Measurements from ENCODE around the gene INMT. TPM values are rescaled to one million over a fixed set of nuclear protein-coding genes. Genes with fewer than 3 reads are reported as not detected.
"Not testable (repeated sequence)": the region's sequence is repeated elsewhere in the genome, so short reads cannot be mapped to it uniquely, and the experiment has no call there.

The INMT gene
- total RNA-seq, 1 donor from 2014 or later = 0.09 TPM

GRCh38 chr7:30713392-30713791, 38.5 kb upstream of the INMT start:
- H3K27me3 Mint-ChIP-seq (ENCODE audit: low read depth, unreplicated experiment) = peaks cover 14% of the 10 kb centered on the region
- no peak overlapping the region for H3K4me3 Mint-ChIP-seq (ENCODE audit: unreplicated experiment)
- H3K4me1 Mint-ChIP-seq (ENCODE audit: low read depth, unreplicated experiment) = no peaks in the 10 kb centered on the region
- H4K20me1 ChIP-seq (ENCODE audit: insufficient read depth, low read length) = no peaks in the 10 kb centered on the region
- no peak for FAIRE-seq
- no peak overlapping the region for H3K4me2 ChIP-seq (ENCODE audit: low read length)
- H3K27ac Mint-ChIP-seq (ENCODE audit: unreplicated experiment) = no peak overlapping the region
- no peak overlapping the region for H3K4me3 ChIP-seq (ENCODE audit: insufficient read depth, low read depth, low read length)
- no peak overlapping the region for H2AFZ ChIP-seq (ENCODE audit: low read depth, low read length)
- peaks cover under 1% of the 10 kb centered on the region for H3K27me3 ChIP-seq (ENCODE audit: insufficient read depth, low read length)
- no peak for TF ChIP-seq EZH2 (IDR thresholded peaks at IDR 0.05; ENCODE audit: insufficient read depth, low read length)
- TF ChIP-seq CTCF (IDR thresholded peaks at IDR 0.05; ENCODE audit: insufficient read depth, low read depth, low read length) = no peak
- no peaks in the 10 kb centered on the region for H3K36me3 Mint-ChIP-seq (ENCODE audit: low read depth, unreplicated experiment)
- DNase-seq (ENCODE audit: low read depth) = no peak
- H3K36me3 ChIP-seq (ENCODE audit: insufficient read depth, low read length) = no peaks in the 10 kb centered on the region
- H3K9me3 Mint-ChIP-seq (ENCODE audit: unreplicated experiment) = peaks cover 24% of the 10 kb centered on the region
- H3K79me2 ChIP-seq (ENCODE audit: insufficient read depth, low read length) = no peaks in the 10 kb centered on the region
- H3K9ac ChIP-seq (ENCODE audit: low read length) = no peak overlapping the region
- H3K27ac ChIP-seq (ENCODE audit: low read depth, low read length) = no peak overlapping the region
- peaks cover 12% of the 10 kb centered on the region for H3K9me3 ChIP-seq (ENCODE audit: insufficient read depth, low read depth, low read length)
- H3K4me1 ChIP-seq (ENCODE audit: insufficient read depth, low read length) = no peaks in the 10 kb centered on the region

GRCh38 chr7:30714129-30714528, 37.8 kb upstream of the INMT start:
- H3K27ac ChIP-seq (ENCODE audit: low read depth, low read length) = no peak overlapping the region
- H3K9me3 ChIP-seq (ENCODE audit: insufficient read depth, low read depth, low read length) = peaks cover 12% of the 10 kb centered on the region
- H3K27me3 ChIP-seq (ENCODE audit: insufficient read depth, low read length) = no peaks in the 10 kb centered on the region
- H2AFZ ChIP-seq (ENCODE audit: low read depth, low read length) = no peak overlapping the region
- no peak overlapping the region for H3K9ac ChIP-seq (ENCODE audit: low read length)
- no peak for TF ChIP-seq CTCF (IDR thresholded peaks at IDR 0.05; ENCODE audit: insufficient read depth, low read depth, low read length)
- TF ChIP-seq EZH2 (IDR thresholded peaks at IDR 0.05; ENCODE audit: insufficient read depth, low read length) = no peak
- no peak for DNase-seq (ENCODE audit: low read depth)
- no peak overlapping the region for H3K27ac Mint-ChIP-seq (ENCODE audit: unreplicated experiment)
- no peaks in the 10 kb centered on the region for H3K4me1 Mint-ChIP-seq (ENCODE audit: low read depth, unreplicated experiment)
- FAIRE-seq = no peak
- no peak overlapping the region for H3K4me2 ChIP-seq (ENCODE audit: low read length)
- peaks cover 14% of the 10 kb centered on the region for H3K27me3 Mint-ChIP-seq (ENCODE audit: low read depth, unreplicated experiment)
- H3K36me3 Mint-ChIP-seq (ENCODE audit: low read depth, unreplicated experiment) = no peaks in the 10 kb centered on the region
- H3K79me2 ChIP-seq (ENCODE audit: insufficient read depth, low read length) = no peaks in the 10 kb centered on the region
- peaks cover 27% of the 10 kb centered on the region for H3K9me3 Mint-ChIP-seq (ENCODE audit: unreplicated experiment)
- H3K4me1 ChIP-seq (ENCODE audit: insufficient read depth, low read length) = no peaks in the 10 kb centered on the region
- no peaks in the 10 kb centered on the region for H4K20me1 ChIP-seq (ENCODE audit: insufficient read depth, low read length)
- H3K36me3 ChIP-seq (ENCODE audit: insufficient read depth, low read length) = no peaks in the 10 kb centered on the region
- H3K4me3 Mint-ChIP-seq (ENCODE audit: unreplicated experiment) = no peak overlapping the region
- H3K4me3 ChIP-seq (ENCODE audit: insufficient read depth, low read depth, low read length) = no peak overlapping the region

GRCh38 chr7:30717181-30717580, 34.8 kb upstream of the INMT start:
- Histone ChIP-seq H3K4me2 (ENCODE audit: low read length) (no peak overlapping the region), H3K27me3 (ENCODE audit: insufficient read depth, low read length) (no peaks in the 10 kb centered on the region), H3K4me1 (ENCODE audit: insufficient read depth, low read length) (no peaks in the 10 kb centered on the region), H4K20me1 (ENCODE audit: insufficient read depth, low read length) (no peaks in the 10 kb centered on the region), H2AFZ (ENCODE audit: low read depth, low read length) (no peak overlapping the region), H3K79me2 (ENCODE audit: insufficient read depth, low read length) (no peaks in the 10 kb centered on the region), H3K9me3 (ENCODE audit: insufficient read depth, low read depth, low read length) (peaks cover 15% of the 10 kb centered on the region), H3K9ac (ENCODE audit: low read length) (no peak overlapping the region), H3K4me3 (ENCODE audit: insufficient read depth, low read depth, low read length) (no peak overlapping the region), H3K27ac (ENCODE audit: low read depth, low read length) (no peak overlapping the region), H3K36me3 (ENCODE audit: insufficient read depth, low read length) (no peaks in the 10 kb centered on the region)
- FAIRE-seq = no peak
- TF ChIP-seq EZH2 (IDR thresholded peaks at IDR 0.05; ENCODE audit: insufficient read depth, low read length) (no peak), CTCF (IDR thresholded peaks at IDR 0.05; ENCODE audit: insufficient read depth, low read depth, low read length) (no peak)
- no peak for DNase-seq (ENCODE audit: low read depth)
- Mint-ChIP-seq H3K27me3 (ENCODE audit: low read depth, unreplicated experiment) (peaks cover 15% of the 10 kb centered on the region), H3K36me3 (ENCODE audit: low read depth, unreplicated experiment) (peaks cover 2% of the 10 kb centered on the region), H3K9me3 (ENCODE audit: unreplicated experiment) (peaks cover 48% of the 10 kb centered on the region), H3K4me1 (ENCODE audit: low read depth, unreplicated experiment) (no peaks in the 10 kb centered on the region), H3K4me3 (ENCODE audit: unreplicated experiment) (no peak overlapping the region), H3K27ac (ENCODE audit: unreplicated experiment) (no peak overlapping the region)

- H3K27ac ChIP-seq (ENCODE audit: low read depth, low read length); H3K4me1 Mint-ChIP-seq (ENCODE audit: low read depth, unreplicated experiment); H3K4me1 ChIP-seq (ENCODE audit: insufficient read depth, low read length); H3K36me3 Mint-ChIP-seq (ENCODE audit: low read depth, unreplicated experiment); H3K27ac Mint-ChIP-seq (ENCODE audit: unreplicated experiment); FAIRE-seq; H2AFZ ChIP-seq (ENCODE audit: low read depth, low read length); H3K4me3 ChIP-seq (ENCODE audit: insufficient read depth, low read depth, low read length); H3K27me3 ChIP-seq (ENCODE audit: insufficient read depth, low read length); H3K36me3 ChIP-seq (ENCODE audit: insufficient read depth, low read length); H4K20me1 ChIP-seq (ENCODE audit: insufficient read depth, low read length); H3K4me2 ChIP-seq (ENCODE audit: low read length); H3K9ac ChIP-seq (ENCODE audit: low read length); H3K79me2 ChIP-seq (ENCODE audit: insufficient read depth, low read length); H3K4me3 Mint-ChIP-seq (ENCODE audit: unreplicated experiment); DNase-seq (ENCODE audit: low read depth): not testable (repeated sequence)
- Mint-ChIP-seq H3K27me3 (ENCODE audit: low read depth, unreplicated experiment) (peaks cover 17% of the 10 kb centered on the region), H3K9me3 (ENCODE audit: unreplicated experiment) (peaks cover 50% of the 10 kb centered on the region)
- H3K9me3 ChIP-seq (ENCODE audit: insufficient read depth, low read depth, low read length) = peaks cover 15% of the 10 kb centered on the region
Observed at GRCh38 chr7:30719434-30719833, 32.5 kb upstream of the INMT start.

Measured in astrocyte (in vitro differentiated cells and primary cell).